GM18868 (cell line): ENCODE data around the gene GGTLC2.
"Not testable (repeated sequence)": the region's sequence is repeated elsewhere in the genome, so short reads cannot be mapped to it uniquely, and the experiment has no call there.

ENCODE experiments used
- ATAC-seq: cut with Tn5 transposase; IDR thresholded peaks from one replicate; pipeline ENCODE4 v1.9.1; 2021; ENCODE audit warnings: mild to moderate bottlenecking, moderate library complexity; ENCODE audit not compliant: unreplicated experiment

GGTLC2 gene

GRCh38 chr22:22644314-22644713 is at the start of gene GGTLC2:
Gene GGTLC2 (plus strand): TSS chr22:22644614. CDS start chr22:22646346, 1,732 bp downstream.
- ATAC-seq, result not testable (repeated sequence)

- no peak for ATAC-seq
Observed at GRCh38 chr22:22595001-22595835, 49.2 kb upstream of the GGTLC2 start.

GRCh38 chr22:22598144-22598543 is 46.3 kb upstream of the GGTLC2 start:
- ATAC-seq, result no peak

GRCh38 chr22:22599248-22599647 is 45.2 kb upstream of the GGTLC2 start:
- no peak for ATAC-seq

GRCh38 chr22:22600531-22601261 is 43.7 kb upstream of the GGTLC2 start:
- ATAC-seq, result no peak

- no peak for ATAC-seq
Observed at GRCh38 chr22:22603470-22603947, 40.9 kb upstream of the GGTLC2 start.

GRCh38 chr22:22604326-22605073 is 39.9 kb upstream of the GGTLC2 start:
- no peak for ATAC-seq

GRCh38 chr22:22605074-22605404 is 39.4 kb upstream of the GGTLC2 start:
- no peak for ATAC-seq

- ATAC-seq, result not testable (repeated sequence)
Observed at GRCh38 chr22:22608022-22608421, 36.4 kb upstream of the GGTLC2 start.

GRCh38 chr22:22609291-22609690 is 35.1 kb upstream of the GGTLC2 start:
- ATAC-seq, result no peak

- no peak for ATAC-seq
Observed at GRCh38 chr22:22612516-22612915, 31.9 kb upstream of the GGTLC2 start.

GRCh38 chr22:22614065-22614464 is 30.3 kb upstream of the GGTLC2 start:
- no peak for ATAC-seq

- peak; percentile 72 for ATAC-seq
Observed at GRCh38 chr22:22616636-22617035, 27.8 kb upstream of the GGTLC2 start.

- no peak for ATAC-seq
Observed at GRCh38 chr22:22618448-22618847, 26.0 kb upstream of the GGTLC2 start.

GRCh38 chr22:22618923-22619322 is 25.5 kb upstream of the GGTLC2 start:
- no peak for ATAC-seq

- no peak for ATAC-seq
Observed at GRCh38 chr22:22619765-22620414, 24.5 kb upstream of the GGTLC2 start.

- not testable (repeated sequence) for ATAC-seq
Observed at GRCh38 chr22:22628546-22629495, 15.6 kb upstream of the GGTLC2 start.

- ATAC-seq, result not testable (repeated sequence)
Observed at GRCh38 chr22:22631223-22631652, 13.2 kb upstream of the GGTLC2 start.

GRCh38 chr22:22632226-22632625 is 12.2 kb upstream of the GGTLC2 start:
- ATAC-seq, result not testable (repeated sequence)

- ATAC-seq, result not testable (repeated sequence)
Observed at GRCh38 chr22:22633533-22633932, 10.9 kb upstream of the GGTLC2 start.
